ENCODE measurements around the gene ELMOD1. TPM values are rescaled to one million over a fixed set of nuclear protein-coding genes. Genes with fewer than 3 reads are reported as not detected.

Gene ELMOD1
- total RNA-seq (2014; rRNA removed; shearing (Covaris generic)) = 1.2 and 5.2 TPM in 2 replicates
- 1.6 and 1.8 TPM in 2 replicates for polyA plus RNA-seq (2016; fragmentation: Nextera tagmentation; extraction: Ambion mirVana)
- long read RNA-seq, partial matches to known transcripts = 0 of 1 reads
- long read RNA-seq, other reads (novel, unspliced or antisense) = 1 of 1 reads

- Histone ChIP-seq H3F3A (replicated peaks; ENCODE audit: low read depth) (no peaks in the 10 kb centered on the region; the same call in 1 of the 2 replicates), H3K79me2 (replicated peaks; ENCODE audit: insufficient read depth) (no peaks in the 10 kb centered on the region), H4K20me1 (replicated peaks; ENCODE audit: insufficient read depth) (no peaks in the 10 kb centered on the region), H2AFZ (peak within 1 kb of the TSS; percentile 96), H3K27me3 (ENCODE audit: insufficient read depth) (peaks cover 91% of the 10 kb centered on the region), H3K4me1 (ENCODE audit: insufficient read depth) (peaks cover 32% of the 10 kb centered on the region), H3K4me2 (peak within 1 kb of the TSS; percentile 99), H3K4me3 (peak within 1 kb of the TSS; percentile 84), H3K27ac (ENCODE audit: low read depth) (no peak within 1 kb of the TSS), H3K9me2 (ENCODE audit: insufficient read depth) (no peaks in the 10 kb centered on the region), H3K36me3 (ENCODE audit: insufficient read depth) (no peaks in the 10 kb centered on the region)
- peak; percentile 73 for ATAC-seq
- peak within 1 kb of the TSS; percentile 88 for H3K4me3 Mint-ChIP-seq
- no peaks in the 10 kb centered on the region; the same call in 2 of the 3 replicates for H3K36me3 Mint-ChIP-seq (ENCODE audit: low read depth)
- H3K27ac Mint-ChIP-seq = no peak within 1 kb of the TSS
- peaks cover 31% of the 10 kb centered on the region for H3K4me1 Mint-ChIP-seq
- TF ChIP-seq EZH2 (IDR thresholded peaks at IDR 0.05; ENCODE audit: low read depth, unreplicated experiment) (no peak), JUNB (IDR thresholded peaks at IDR 0.05; ENCODE audit: unreplicated experiment) (no peak)
- TF ChIP-seq, protein P1, sequence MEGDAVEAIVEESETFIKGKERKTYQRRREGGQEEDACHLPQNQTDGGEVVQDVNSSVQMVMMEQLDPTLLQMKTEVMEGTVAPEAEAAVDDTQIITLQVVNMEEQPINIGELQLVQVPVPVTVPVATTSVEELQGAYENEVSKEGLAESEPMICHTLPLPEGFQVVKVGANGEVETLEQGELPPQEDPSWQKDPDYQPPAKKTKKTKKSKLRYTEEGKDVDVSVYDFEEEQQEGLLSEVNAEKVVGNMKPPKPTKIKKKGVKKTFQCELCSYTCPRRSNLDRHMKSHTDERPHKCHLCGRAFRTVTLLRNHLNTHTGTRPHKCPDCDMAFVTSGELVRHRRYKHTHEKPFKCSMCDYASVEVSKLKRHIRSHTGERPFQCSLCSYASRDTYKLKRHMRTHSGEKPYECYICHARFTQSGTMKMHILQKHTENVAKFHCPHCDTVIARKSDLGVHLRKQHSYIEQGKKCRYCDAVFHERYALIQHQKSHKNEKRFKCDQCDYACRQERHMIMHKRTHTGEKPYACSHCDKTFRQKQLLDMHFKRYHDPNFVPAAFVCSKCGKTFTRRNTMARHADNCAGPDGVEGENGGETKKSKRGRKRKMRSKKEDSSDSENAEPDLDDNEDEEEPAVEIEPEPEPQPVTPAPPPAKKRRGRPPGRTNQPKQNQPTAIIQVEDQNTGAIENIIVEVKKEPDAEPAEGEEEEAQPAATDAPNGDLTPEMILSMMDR (conservative IDR thresholded peaks at IDR 0.05; ENCODE audit: low read depth in 2 of 2) = 0 out of 4 replicates have a peak, but pooled peaks of 1 of the 2 experiments have one; percentile 6
- DNase-seq (ENCODE audit: low spot score) = peak; percentile 72
- H3K27me3 Mint-ChIP-seq (ENCODE audit: insufficient read depth, low read depth, poor library complexity) = peaks cover 64% of the 10 kb centered on the region
- no peaks in the 10 kb centered on the region for H3K9me3 Mint-ChIP-seq
Observed at GRCh38 chr11:107590460-107591377, at the start of gene ELMOD1. ELMOD1 (plus strand) TSS chr11:107591147; CDS start chr11:107618190, 27,043 bp downstream.

DNA sequence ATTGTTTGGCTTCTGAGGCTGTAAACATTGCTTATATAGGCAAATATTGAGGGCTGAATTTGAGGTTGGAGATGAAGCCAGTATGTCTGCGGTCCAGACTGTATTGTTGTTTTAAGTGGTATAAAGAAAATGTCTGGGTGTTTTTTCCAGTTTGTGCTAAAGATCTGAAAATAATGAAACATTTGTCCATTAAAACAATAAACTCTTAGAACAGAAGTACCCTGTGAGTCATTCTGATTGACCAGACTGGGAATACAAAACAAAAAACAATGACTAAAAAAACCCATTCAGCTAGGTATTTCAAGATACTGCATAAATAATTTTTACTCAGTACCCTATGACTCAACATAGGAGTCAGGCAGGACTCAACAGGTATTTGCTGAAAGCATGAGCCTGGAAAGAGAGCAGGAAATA is 45.8 kb upstream of the ELMOD1 start:
- H3K4me3 Mint-ChIP-seq = no peak overlapping the region
- no peaks in the 10 kb centered on the region for H3K27me3 Mint-ChIP-seq (ENCODE audit: insufficient read depth, low read depth, poor library complexity)
- DNase-seq (ENCODE audit: low spot score) = no peak
- no peaks in the 10 kb centered on the region for H3K9me3 Mint-ChIP-seq
- no peaks in the 10 kb centered on the region for H3K4me1 ChIP-seq (ENCODE audit: insufficient read depth)
- no peak overlapping the region for H3K4me2 ChIP-seq
- TF ChIP-seq STAT1 (IDR thresholded peaks at IDR 0.05; ENCODE audit: unreplicated experiment) = no peak
- no peak for ATAC-seq
- no peak overlapping the region for H3K27ac Mint-ChIP-seq
- no peaks in the 10 kb centered on the region for H3K4me1 Mint-ChIP-seq
- no peaks in the 10 kb centered on the region for H3K36me3 ChIP-seq (ENCODE audit: insufficient read depth)
- H3K27me3 ChIP-seq (ENCODE audit: insufficient read depth) = no peaks in the 10 kb centered on the region
- H3K36me3 Mint-ChIP-seq (ENCODE audit: low read depth) = peaks cover 10% of the 10 kb centered on the region; the same call in 1 of the 3 replicates
- no peak overlapping the region for H3K4me3 ChIP-seq
- H3K79me2 ChIP-seq (replicated peaks; ENCODE audit: insufficient read depth) = no peaks in the 10 kb centered on the region
- no peaks in the 10 kb centered on the region for H3K9me2 ChIP-seq (ENCODE audit: insufficient read depth)
- H3F3A ChIP-seq (replicated peaks; ENCODE audit: low read depth) = no peaks in the 10 kb centered on the region
- no peaks in the 10 kb centered on the region for H4K20me1 ChIP-seq (replicated peaks; ENCODE audit: insufficient read depth)
- H3K27ac ChIP-seq (ENCODE audit: low read depth) = no peak overlapping the region
- H2AFZ ChIP-seq = no peak overlapping the region

- Histone ChIP-seq H3K27me3 (ENCODE audit: insufficient read depth) (no peaks in the 10 kb centered on the region), H4K20me1 (replicated peaks; ENCODE audit: insufficient read depth) (no peaks in the 10 kb centered on the region), H3K4me2 (no peak overlapping the region), H3K9me2 (ENCODE audit: insufficient read depth) (no peaks in the 10 kb centered on the region), H3K79me2 (replicated peaks; ENCODE audit: insufficient read depth) (no peaks in the 10 kb centered on the region), H3F3A (replicated peaks; ENCODE audit: low read depth) (no peaks in the 10 kb centered on the region), H2AFZ (no peak overlapping the region), H3K4me3 (no peak overlapping the region), H3K27ac (ENCODE audit: low read depth) (no peak overlapping the region), H3K4me1 (ENCODE audit: insufficient read depth) (no peaks in the 10 kb centered on the region), H3K36me3 (ENCODE audit: insufficient read depth) (peaks cover 7% of the 10 kb centered on the region; the same call in 1 of the 2 replicates)
- Mint-ChIP-seq H3K27me3 (ENCODE audit: insufficient read depth, low read depth, poor library complexity) (no peaks in the 10 kb centered on the region), H3K4me1 (no peaks in the 10 kb centered on the region), H3K4me3 (no peak overlapping the region), H3K27ac (no peak overlapping the region), H3K9me3 (no peaks in the 10 kb centered on the region), H3K36me3 (ENCODE audit: low read depth) (peaks cover 15% of the 10 kb centered on the region; the same call in 2 of the 3 replicates)
- DNase-seq (ENCODE audit: low spot score) (no peak), ATAC-seq (no peak)
- TF ChIP-seq JUNB (IDR thresholded peaks at IDR 0.05; ENCODE audit: unreplicated experiment) = no peak
- no peak for TF ChIP-seq ZNF114 (CRISPR knock-in tag; IDR thresholded peaks at IDR 0.05)
- TF ChIP-seq, protein P2, sequence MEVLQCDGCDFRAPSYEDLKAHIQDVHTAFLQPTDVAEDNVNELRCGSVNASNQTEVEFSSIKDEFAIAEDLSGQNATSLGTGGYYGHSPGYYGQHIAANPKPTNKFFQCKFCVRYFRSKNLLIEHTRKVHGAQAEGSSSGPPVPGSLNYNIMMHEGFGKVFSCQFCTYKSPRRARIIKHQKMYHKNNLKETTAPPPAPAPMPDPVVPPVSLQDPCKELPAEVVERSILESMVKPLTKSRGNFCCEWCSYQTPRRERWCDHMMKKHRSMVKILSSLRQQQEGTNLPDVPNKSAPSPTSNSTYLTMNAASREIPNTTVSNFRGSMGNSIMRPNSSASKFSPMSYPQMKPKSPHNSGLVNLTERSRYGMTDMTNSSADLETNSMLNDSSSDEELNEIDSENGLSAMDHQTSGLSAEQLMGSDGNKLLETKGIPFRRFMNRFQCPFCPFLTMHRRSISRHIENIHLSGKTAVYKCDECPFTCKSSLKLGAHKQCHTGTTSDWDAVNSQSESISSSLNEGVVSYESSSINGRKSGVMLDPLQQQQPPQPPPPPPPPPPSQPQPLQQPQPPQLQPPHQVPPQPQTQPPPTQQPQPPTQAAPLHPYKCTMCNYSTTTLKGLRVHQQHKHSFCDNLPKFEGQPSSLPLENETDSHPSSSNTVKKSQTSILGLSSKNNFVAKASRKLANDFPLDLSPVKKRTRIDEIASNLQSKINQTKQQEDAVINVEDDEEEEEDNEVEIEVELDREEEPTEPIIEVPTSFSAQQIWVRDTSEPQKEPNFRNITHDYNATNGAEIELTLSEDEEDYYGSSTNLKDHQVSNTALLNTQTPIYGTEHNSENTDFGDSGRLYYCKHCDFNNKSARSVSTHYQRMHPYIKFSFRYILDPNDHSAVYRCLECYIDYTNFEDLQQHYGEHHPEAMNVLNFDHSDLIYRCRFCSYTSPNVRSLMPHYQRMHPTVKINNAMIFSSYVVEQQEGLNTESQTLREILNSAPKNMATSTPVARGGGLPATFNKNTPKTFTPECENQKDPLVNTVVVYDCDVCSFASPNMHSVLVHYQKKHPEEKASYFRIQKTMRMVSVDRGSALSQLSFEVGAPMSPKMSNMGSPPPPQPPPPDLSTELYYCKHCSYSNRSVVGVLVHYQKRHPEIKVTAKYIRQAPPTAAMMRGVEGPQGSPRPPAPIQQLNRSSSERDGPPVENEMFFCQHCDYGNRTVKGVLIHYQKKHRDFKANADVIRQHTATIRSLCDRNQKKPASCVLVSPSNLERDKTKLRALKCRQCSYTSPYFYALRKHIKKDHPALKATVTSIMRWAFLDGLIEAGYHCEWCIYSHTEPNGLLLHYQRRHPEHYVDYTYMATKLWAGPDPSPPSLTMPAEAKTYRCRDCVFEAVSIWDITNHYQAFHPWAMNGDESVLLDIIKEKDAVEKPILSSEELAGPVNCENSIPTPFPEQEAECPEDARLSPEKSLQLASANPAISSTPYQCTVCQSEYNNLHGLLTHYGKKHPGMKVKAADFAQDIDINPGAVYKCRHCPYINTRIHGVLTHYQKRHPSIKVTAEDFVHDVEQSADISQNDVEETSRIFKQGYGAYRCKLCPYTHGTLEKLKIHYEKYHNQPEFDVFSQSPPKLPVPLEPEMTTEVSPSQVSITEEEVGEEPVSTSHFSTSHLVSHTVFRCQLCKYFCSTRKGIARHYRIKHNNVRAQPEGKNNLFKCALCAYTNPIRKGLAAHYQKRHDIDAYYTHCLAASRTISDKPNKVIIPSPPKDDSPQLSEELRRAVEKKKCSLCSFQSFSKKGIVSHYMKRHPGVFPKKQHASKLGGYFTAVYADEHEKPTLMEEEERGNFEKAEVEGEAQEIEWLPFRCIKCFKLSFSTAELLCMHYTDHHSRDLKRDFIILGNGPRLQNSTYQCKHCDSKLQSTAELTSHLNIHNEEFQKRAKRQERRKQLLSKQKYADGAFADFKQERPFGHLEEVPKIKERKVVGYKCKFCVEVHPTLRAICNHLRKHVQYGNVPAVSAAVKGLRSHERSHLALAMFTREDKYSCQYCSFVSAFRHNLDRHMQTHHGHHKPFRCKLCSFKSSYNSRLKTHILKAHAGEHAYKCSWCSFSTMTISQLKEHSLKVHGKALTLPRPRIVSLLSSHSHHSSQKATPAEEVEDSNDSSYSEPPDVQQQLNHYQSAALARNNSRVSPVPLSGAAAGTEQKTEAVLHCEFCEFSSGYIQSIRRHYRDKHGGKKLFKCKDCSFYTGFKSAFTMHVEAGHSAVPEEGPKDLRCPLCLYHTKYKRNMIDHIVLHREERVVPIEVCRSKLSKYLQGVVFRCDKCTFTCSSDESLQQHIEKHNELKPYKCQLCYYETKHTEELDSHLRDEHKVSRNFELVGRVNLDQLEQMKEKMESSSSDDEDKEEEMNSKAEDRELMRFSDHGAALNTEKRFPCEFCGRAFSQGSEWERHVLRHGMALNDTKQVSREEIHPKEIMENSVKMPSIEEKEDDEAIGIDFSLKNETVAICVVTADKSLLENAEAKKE (CRISPR knock-in tag; IDR thresholded peaks at IDR 0.05) = no peak
Observed at GRCh38 chr11:107547961-107548360, 43.0 kb upstream of the ELMOD1 start.

Data from GM23338 (cell line).